Daoy (cell line): ENCODE measurements around the gene UBE2E3. TPM values are rescaled to one million over a fixed set of nuclear protein-coding genes. Genes with fewer than 3 reads are reported as not detected.
"Not testable (repeated sequence)": the region's sequence is repeated elsewhere in the genome, so short reads cannot be mapped to it uniquely, and the experiment has no call there.

ENCODE experiments used
- DNase-seq: peaks from one replicate; pipeline ENCODE4 v3.0.0-alpha.2; 2015; ENCODE audit warnings: low read depth
- total RNA-seq: library from RNA; depleted of rRNA; stranded (reverse); fragments of >200 nt; shearing (Covaris generic); gene quantifications from 2 replicates; pipeline ENCODE4 v1.2.3, GENCODE V29; 2014; rRNA removed

Gene UBE2E3
- 62.2 and 78.7 TPM in 2 replicates for total RNA-seq

- DNase-seq, result peak; percentile 81
Observed at GRCh38 chr2:180980106-180980942, at the start of gene UBE2E3. Gene UBE2E3 (plus strand): TSS chr2:180980605. CDS start chr2:180982043, 1,438 bp downstream.

- DNase-seq, result no peak
Observed at GRCh38 chr2:180931841-180932240, 48.6 kb upstream of the UBE2E3 start.

GRCh38 chr2:180933332-180933731 is 47.1 kb upstream of the UBE2E3 start:
- no peak for DNase-seq

GRCh38 chr2:180934911-180935310 is 45.5 kb upstream of the UBE2E3 start:
- DNase-seq, result no peak

- not testable (repeated sequence) for DNase-seq
Observed at GRCh38 chr2:180937480-180937879, 42.9 kb upstream of the UBE2E3 start.

- DNase-seq, result no peak
Observed at GRCh38 chr2:180938451-180938850, 42.0 kb upstream of the UBE2E3 start.

GRCh38 chr2:180943275-180943674 is 37.1 kb upstream of the UBE2E3 start:
- DNase-seq, result no peak

- no peak for DNase-seq
Observed at GRCh38 chr2:180944372-180944771, 36.0 kb upstream of the UBE2E3 start.

- no peak for DNase-seq
Observed at GRCh38 chr2:180947208-180947689, 33.2 kb upstream of the UBE2E3 start.

- no peak for DNase-seq
Observed at GRCh38 chr2:180949896-180950295, 30.5 kb upstream of the UBE2E3 start.

GRCh38 chr2:180952082-180952481 is 28.3 kb upstream of the UBE2E3 start:
- DNase-seq, result no peak

- DNase-seq, result no peak
Observed at GRCh38 chr2:180952731-180953336, 27.6 kb upstream of the UBE2E3 start.

- DNase-seq, result no peak
Observed at GRCh38 chr2:180953550-180953949, 26.9 kb upstream of the UBE2E3 start.

GRCh38 chr2:180955101-180955500 is 25.3 kb upstream of the UBE2E3 start:
- DNase-seq, result no peak

GRCh38 chr2:180959787-180960186 is 20.6 kb upstream of the UBE2E3 start:
- DNase-seq, result no peak

- DNase-seq, result no peak
Observed at GRCh38 chr2:180960982-180961381, 19.4 kb upstream of the UBE2E3 start.

GRCh38 chr2:180962727-180963314 is 17.6 kb upstream of the UBE2E3 start:
- no peak for DNase-seq

GRCh38 chr2:180966378-180966777 is 14.0 kb upstream of the UBE2E3 start:
- no peak for DNase-seq

GRCh38 chr2:180969124-180969523 is 11.3 kb upstream of the UBE2E3 start:
- DNase-seq, result no peak

GRCh38 chr2:180970016-180970415 is 10.4 kb upstream of the UBE2E3 start:
- DNase-seq, result no peak

GRCh38 chr2:180971811-180972210 is 8.6 kb upstream of the UBE2E3 start:
- DNase-seq, result no peak

- DNase-seq, result no peak
Observed at GRCh38 chr2:180975585-180975984, 4.8 kb upstream of the UBE2E3 start.
